Measurements from ENCODE around the gene MRM2.

GRCh38 chr7:2196381-2197378 lies 45.3 kb downstream of the MRM2 start:
- TF ChIP-seq CTCF (conservative IDR thresholded peaks at IDR 0.05 in 1 of 2, IDR thresholded peaks at IDR 0.05 in 1 of 2; ENCODE audit: low read depth in 1 of 2, low read length in 2 of 2) (no peak), EZH2 (IDR thresholded peaks at IDR 0.05; ENCODE audit: low read length, missing control alignments) (no peak)
